NCI-H1092 treated with DMSO at 0.1 percent for 48 hours (cell line): ENCODE measurements around the gene TECTA.

Experiments used
- DNase-seq: peaks from one replicate; lab custom pipeline; 2025; lab: John Stamatoyannopoulos, UW

Gene TECTA

GRCh38 chr11:121127809-121128208 is 26.8 kb downstream of the TECTA start:
- DNase-seq: no peak

GRCh38 chr11:121129362-121130340 is 28.6 kb downstream of the TECTA start:
- no peak for DNase-seq

- DNase-seq: no peak
Observed at GRCh38 chr11:121131656-121132055, 30.6 kb downstream of the TECTA start.

GRCh38 chr11:121132211-121132976 is 31.4 kb downstream of the TECTA start:
- DNase-seq: no peak

- no peak for DNase-seq
Observed at GRCh38 chr11:121134741-121135312, 33.8 kb downstream of the TECTA start.

GRCh38 chr11:121137005-121137404 is 36.0 kb downstream of the TECTA start:
- no peak for DNase-seq

GRCh38 chr11:121138259-121138658 is 37.2 kb downstream of the TECTA start:
- DNase-seq: no peak

GRCh38 chr11:121140369-121140768 is 39.3 kb downstream of the TECTA start:
- DNase-seq: no peak

GRCh38 chr11:121141066-121141465 is 40.0 kb downstream of the TECTA start:
- no peak for DNase-seq

GRCh38 chr11:121143921-121144320 is 42.9 kb downstream of the TECTA start:
- no peak for DNase-seq

- DNase-seq: no peak
Observed at GRCh38 chr11:121144723-121145122, 43.7 kb downstream of the TECTA start.

- DNase-seq: no peak
Observed at GRCh38 chr11:121145826-121146225, 44.8 kb downstream of the TECTA start.

GRCh38 chr11:121149116-121149515 is 48.1 kb downstream of the TECTA start:
- no peak for DNase-seq

- DNase-seq: no peak
Observed at GRCh38 chr11:121151207-121151688, 50.2 kb downstream of the TECTA start.

- no peak for DNase-seq
Observed at GRCh38 chr11:121152764-121153163, 51.7 kb downstream of the TECTA start.

- DNase-seq: no peak
Observed at GRCh38 chr11:121153472-121153871, 52.4 kb downstream of the TECTA start.

- DNase-seq: no peak
Observed at GRCh38 chr11:121154486-121155314, 53.7 kb downstream of the TECTA start.

GRCh38 chr11:121157756-121158155 is 56.7 kb downstream of the TECTA start:
- DNase-seq: no peak

- no peak for DNase-seq
Observed at GRCh38 chr11:121159741-121160140, 58.7 kb downstream of the TECTA start.

GRCh38 chr11:121161349-121161917 is 60.4 kb downstream of the TECTA start:
- no peak for DNase-seq

GRCh38 chr11:121163658-121164308 is 62.7 kb downstream of the TECTA start:
- no peak for DNase-seq
